Psoas muscle (tissue), 8 donors: ENCODE results near the gene SOX8. TPM values are rescaled to one million over a fixed set of nuclear protein-coding genes. Genes with fewer than 3 reads are reported as not detected.

Source experiments
- ATAC-seq, 4 donors: fragments of 200-7000 bp; cut with Tn5 transposase; one replicate each; pipeline ENCODE4 v1.9.1; 2020; ENCODE audit warnings: moderate library complexity in 3 of 4, mild to moderate bottlenecking in 2 of 4
- DNase-seq, 2 donors: peaks; one replicate each; pipeline ENCODE4 v3.0.0-alpha.2; 2020
- H3K27ac ChIP-seq: fragments of 200-600 bp; one replicate; pipeline ENCODE4 v1.8.0; 2022
- H3K27me3 ChIP-seq, 3 donors: fragments of 200-600 bp in 1 of 3; one replicate each; pipeline versions ENCODE4 v1.6.1 to v1.8.0; 2013 to 2022; ENCODE audit warnings: low read length in 2 of 3, mild to moderate bottlenecking in 2 of 3, moderate library complexity in 1 of 3; ENCODE audit not compliant: insufficient read depth in 3 of 3
- H3K36me3 ChIP-seq, 2 donors: fragments of 200-600 bp in 1 of 2; one replicate each; pipeline versions ENCODE4 v1.6.1 to v1.8.0; 2013 to 2022; ENCODE audit warnings: low read depth in 1 of 2, mild to moderate bottlenecking in 1 of 2, moderate library complexity in 1 of 2; ENCODE audit not compliant: insufficient read depth in 1 of 2
- H3K4me1 ChIP-seq: fragments of 200-600 bp; one replicate; pipeline ENCODE4 v1.8.0; 2022
- H3K4me3 ChIP-seq: fragments of 200-600 bp; one replicate; pipeline ENCODE4 v1.8.0; 2022; ENCODE audit warnings: mild to moderate bottlenecking
- H3K9me3 ChIP-seq: fragments of 200-600 bp; one replicate; pipeline ENCODE4 v1.8.0; 2022
- CTCF ChIP-seq: fragments of 200-600 bp; IDR thresholded peaks from one replicate; pipeline ENCODE4 v1.8.0; 2022; ENCODE audit warnings: antibody characterized with exemption
- WGBS, 3 donors: extraction: QIAGEN DNeasy Blood & Tissue Kit; methylation state at CpG; one replicate each; pipeline versions ENCODE4 v1.1.6 to v1.1.7; 2013; 5-methylcytosine and 5-hydroxymethylcytosine counted together
- intact Hi-C, 2 donors: fragments of 100-400 bp; cut with DNase I; formaldehyde crosslinking; loops; one replicate each; pipeline versions ENCODE4 v1.11.0 to v1.14.2; 2022
- polyA plus RNA-seq, 3 donors: library from polyadenylated mRNA; stranded (reverse); fragments of 200-250 nt; gene quantifications; one replicate each; pipeline ENCODE4 v1.2.3, GENCODE V29; 2013
- total RNA-seq, 4 donors: library from RNA; stranded (reverse); fragmentation: NEBNext Ultra II Directional in 2 of 4; extraction: Animal tissue kit (Norgen Biotek cat#: 25700) in 2 of 4; gene quantifications; one replicate each; pipeline versions ENCODE4 v1.2.1 to v1.2.4, GENCODE V29; 2021 to 2023
- donor health status: healthy with polysubstance abuse.
- donor health status: DM: no; HTN: no; CAD: no; lungs with moderate emphysema.
- donor health status: Bipolar disorder and iron deficiency.
- donor health status: healthy.
- donor health status: DM: yes; HTN: yes; CAD: no.
- donor health status: DM: no; HTN: no; CAD: no.
- donor health status: DM: no; HTN: no; CAD: no.
- donor health status: DM: yes; HTN: yes; CAD: no.

Gene SOX8
- total and polyA plus RNA-seq, 7 donors = 0.45 to 5.0 (median 0.74) TPM

- DNase-seq (no peak), ATAC-seq (no peak)
- no peak overlapping the region for H3K27ac ChIP-seq
- peaks cover 12% of the 10 kb centered on the region for H3K4me1 ChIP-seq
- 83 to 84% (median 83%) methylated on average over 17 of the region's 17 CpGs for WGBS, 3 donors
- peaks cover 0 to 51% (median 9%) of the 10 kb centered on the region in 3 donors for H3K27me3 ChIP-seq
- intact Hi-C loops = no loop called here
- peaks cover 0 to 4% of the 10 kb centered on the region in 2 donors for H3K36me3 ChIP-seq
- TF ChIP-seq CTCF = no peak
- no peaks in the 10 kb centered on the region for H3K9me3 ChIP-seq
- H3K4me3 ChIP-seq = no peak overlapping the region
Observed at GRCh38 chr16:973366-973765, 8.2 kb upstream of the SOX8 start.

GRCh38 chr16:974001-974601 lies 7.5 kb upstream of the SOX8 start:
- peaks cover 10% of the 10 kb centered on the region for H3K4me1 ChIP-seq
- peak in 1 of 4 donors; percentile 43 for ATAC-seq
- H3K36me3 ChIP-seq = no peaks in the 10 kb centered on the region
- WGBS, 3 donors = 30 to 52% (median 31%) methylated on average over 14 to 21 of the region's 21 CpGs
- H3K27me3 ChIP-seq = peaks cover 0 to 59% (median 11%) of the 10 kb centered on the region in 3 donors
- intact Hi-C loops = no loop called here
- H3K4me3 ChIP-seq = no peak overlapping the region
- H3K9me3 ChIP-seq = no peaks in the 10 kb centered on the region
- TF ChIP-seq CTCF = no peak
- no peak for DNase-seq
- peak overlapping the region; percentile 21 for H3K27ac ChIP-seq

GRCh38 chr16:974611-975261 lies 6.8 kb upstream of the SOX8 start:
- DNase-seq = peak; percentile 69 to 77
- Histone ChIP-seq H3K27me3 (peaks cover 0 to 65% (median 16%) of the 10 kb centered on the region in 3 donors), H3K4me3 (peak overlapping the region; percentile 11), H3K4me1 (peaks cover 3% of the 10 kb centered on the region), H3K9me3 (no peaks in the 10 kb centered on the region), H3K36me3 (no peaks in the 10 kb centered on the region), H3K27ac (peak overlapping the region; percentile 21)
- WGBS, 3 donors = 23 to 32% (median 31%) methylated on average over 22 to 26 of the region's 26 CpGs
- ATAC-seq = peak; percentile 22 to 77 (median 46)
- TF ChIP-seq CTCF = no peak
- intact Hi-C loops = no loop called here

- Histone ChIP-seq H3K27ac (no peak overlapping the region), H3K4me1 (peaks cover 5% of the 10 kb centered on the region), H3K27me3 (peaks cover 0 to 71% (median 21%) of the 10 kb centered on the region in 3 donors), H3K4me3 (no peak overlapping the region), H3K36me3 (no peaks in the 10 kb centered on the region), H3K9me3 (no peaks in the 10 kb centered on the region)
- no peak for TF ChIP-seq CTCF
- intact Hi-C loops = no loop called here
- no peak for ATAC-seq
- DNase-seq = no peak
- 51 to 69% (median 60%) methylated on average over 12 of the region's 12 CpGs for WGBS, 3 donors
Observed at GRCh38 chr16:975291-975690, 6.3 kb upstream of the SOX8 start.
